HG03103 (cell line): Measurements from ENCODE around the gene RFX4.

ENCODE experiments used
- ATAC-seq: cut with Tn5 transposase; IDR thresholded peaks from one replicate; pipeline ENCODE4 v1.9.1; 2021; ENCODE audit warnings: low read depth; ENCODE audit not compliant: unreplicated experiment

The RFX4 gene

GRCh38 chr12:106582641-106583230, at the start of gene RFX4:
Gene RFX4 (plus strand): TSS chr12:106583004. CDS start chr12:106583321, 317 bp downstream.
- ATAC-seq, result no peak

GRCh38 chr12:106541201-106541600, 41.6 kb upstream of the RFX4 start:
- ATAC-seq, result no peak

- ATAC-seq, result no peak
These were observed 31.4 kb upstream of the RFX4 start for GRCh38 chr12:106551410-106551809.

GRCh38 chr12:106552228-106552627, 30.6 kb upstream of the RFX4 start:
- no peak for ATAC-seq

- ATAC-seq, result no peak
These were observed 18.0 kb upstream of the RFX4 start for GRCh38 chr12:106564678-106565329.

GRCh38 chr12:106566771-106567170, 16.0 kb upstream of the RFX4 start:
- no peak for ATAC-seq

- ATAC-seq, result no peak
These were observed 9.6 kb upstream of the RFX4 start for GRCh38 chr12:106573239-106573638.

- no peak for ATAC-seq
These were observed 6.0 kb upstream of the RFX4 start for GRCh38 chr12:106576848-106577247.

- ATAC-seq, result no peak
These were observed 1.9 kb upstream of the RFX4 start for GRCh38 chr12:106580671-106581508.

GRCh38 chr12:106581543-106582248, 1.1 kb upstream of the RFX4 start:
- no peak for ATAC-seq

GRCh38 chr12:106582249-106582591, 584 bp upstream of the RFX4 start:
- ATAC-seq, result no peak

- no peak for ATAC-seq
These were observed 669 bp downstream of the RFX4 start for GRCh38 chr12:106583242-106584103.

- no peak for ATAC-seq
These were observed 1.6 kb downstream of the RFX4 start for GRCh38 chr12:106584104-106585064.

- no peak for ATAC-seq
These were observed 2.3 kb downstream of the RFX4 start for GRCh38 chr12:106585105-106585520.

- no peak for ATAC-seq
These were observed 2.9 kb downstream of the RFX4 start for GRCh38 chr12:106585521-106586277.

GRCh38 chr12:106586278-106586802, 3.5 kb downstream of the RFX4 start:
- ATAC-seq, result no peak

- no peak for ATAC-seq
These were observed 4.2 kb downstream of the RFX4 start for GRCh38 chr12:106586803-106587684.
